Activated CD4-positive, alpha-beta T cell treated with anti-CD3 and anti-CD28 coated beads, Interleukin-2, amount 10 ng/mL, durations not matched to agents 24 days and 14 days (primary cell): ENCODE results near the gene MEI4. TPM values are rescaled to one million over a fixed set of nuclear protein-coding genes. Genes with fewer than 3 reads are reported as not detected.

Experiments used
- DNase-seq: peaks from one replicate; pipeline ENCODE4 v3.0.0; 2022
- H3K27ac Mint-ChIP-seq: one replicate; pipeline ENCODE4 v1.8.0; 2022; ENCODE audit warnings: mild to moderate bottlenecking, mixed read lengths
- H3K27me3 Mint-ChIP-seq: one replicate; pipeline ENCODE4 v1.8.0; 2022; ENCODE audit warnings: mixed read lengths
- H3K36me3 Mint-ChIP-seq: one replicate; pipeline ENCODE4 v1.8.0; 2022; ENCODE audit warnings: low read depth, mild to moderate bottlenecking, mixed read lengths
- H3K4me1 Mint-ChIP-seq: one replicate; pipeline ENCODE4 v1.8.0; 2021; ENCODE audit warnings: mixed read lengths
- H3K4me3 Mint-ChIP-seq: one replicate; pipeline ENCODE4 v1.8.0; 2022; ENCODE audit warnings: mild to moderate bottlenecking, moderate library complexity, mixed read lengths
- H3K9me3 Mint-ChIP-seq: one replicate; pipeline ENCODE4 v1.8.0; 2021; ENCODE audit warnings: mixed read lengths
- intact Hi-C: fragments of 100-400 bp; cut with micrococcal nuclease; formaldehyde crosslinking; loops from one replicate; pipeline ENCODE4 v1.15.1; 2023
- total RNA-seq: library from RNA; stranded (reverse); gene quantifications from 2 replicates; pipeline ENCODE4 v1.2.3, GENCODE V29; 2022

The MEI4 gene
- total RNA-seq, 1 donor from 2014 or later = not detected

- H3K36me3 Mint-ChIP-seq = no peaks in the 10 kb centered on the region
- peaks cover 5% of the 10 kb centered on the region for H3K9me3 Mint-ChIP-seq
- H3K27me3 Mint-ChIP-seq = no peaks in the 10 kb centered on the region
- no peak for DNase-seq
- H3K4me3 Mint-ChIP-seq = no peak overlapping the region
- no peaks in the 10 kb centered on the region for H3K4me1 Mint-ChIP-seq
- intact Hi-C loops = no loop called here
- H3K27ac Mint-ChIP-seq = no peak overlapping the region
Measured at GRCh38 chr6:77879527-77879926, 226.7 kb downstream of the MEI4 start.

GRCh38 chr6:77880501-77880900 is 227.7 kb downstream of the MEI4 start:
- H3K36me3 Mint-ChIP-seq = no peaks in the 10 kb centered on the region
- no peaks in the 10 kb centered on the region for H3K27me3 Mint-ChIP-seq
- H3K27ac Mint-ChIP-seq = no peak overlapping the region
- intact Hi-C loops = no loop called here
- H3K4me1 Mint-ChIP-seq = no peaks in the 10 kb centered on the region
- no peak for DNase-seq
- no peak overlapping the region for H3K4me3 Mint-ChIP-seq
- H3K9me3 Mint-ChIP-seq = no peaks in the 10 kb centered on the region

GRCh38 chr6:77883851-77884250 is 231.0 kb downstream of the MEI4 start:
- Mint-ChIP-seq H3K27ac (no peak overlapping the region), H3K36me3 (no peaks in the 10 kb centered on the region), H3K27me3 (no peaks in the 10 kb centered on the region), H3K4me3 (no peak overlapping the region), H3K4me1 (no peaks in the 10 kb centered on the region), H3K9me3 (no peaks in the 10 kb centered on the region)
- no peak for DNase-seq
- intact Hi-C loops = no loop called here

- Mint-ChIP-seq H3K9me3 (peaks cover 5% of the 10 kb centered on the region), H3K4me1 (no peaks in the 10 kb centered on the region), H3K27ac (no peak overlapping the region), H3K27me3 (no peaks in the 10 kb centered on the region), H3K36me3 (no peaks in the 10 kb centered on the region), H3K4me3 (no peak overlapping the region)
- intact Hi-C loops = no loop called here
- DNase-seq = no peak
Measured at GRCh38 chr6:77893391-77893790, 240.6 kb downstream of the MEI4 start.

GRCh38 chr6:77906070-77906469 is 253.2 kb downstream of the MEI4 start:
- no peak for DNase-seq
- Mint-ChIP-seq H3K27ac (no peak overlapping the region), H3K36me3 (no peaks in the 10 kb centered on the region), H3K27me3 (no peaks in the 10 kb centered on the region), H3K4me1 (no peaks in the 10 kb centered on the region), H3K9me3 (peaks cover 10% of the 10 kb centered on the region), H3K4me3 (no peak overlapping the region)
- intact Hi-C loops = no loop called here

GRCh38 chr6:77910826-77911225 is 258.0 kb downstream of the MEI4 start:
- DNase-seq = no peak
- Mint-ChIP-seq H3K4me1 (no peaks in the 10 kb centered on the region), H3K4me3 (no peak overlapping the region), H3K9me3 (peaks cover 7% of the 10 kb centered on the region), H3K27ac (no peak overlapping the region), H3K27me3 (no peaks in the 10 kb centered on the region), H3K36me3 (no peaks in the 10 kb centered on the region)
- intact Hi-C loops = no loop called here

GRCh38 chr6:77926198-77926751 is 273.4 kb downstream of the MEI4 start:
- Mint-ChIP-seq H3K36me3 (no peaks in the 10 kb centered on the region), H3K27ac (no peak overlapping the region), H3K4me3 (no peak overlapping the region), H3K4me1 (no peaks in the 10 kb centered on the region), H3K9me3 (peaks cover 4% of the 10 kb centered on the region), H3K27me3 (no peaks in the 10 kb centered on the region)
- intact Hi-C loops = no loop called here
- no peak for DNase-seq

GRCh38 chr6:77930382-77930781 is 277.5 kb downstream of the MEI4 start:
- Mint-ChIP-seq H3K4me3 (no peak overlapping the region), H3K4me1 (no peaks in the 10 kb centered on the region), H3K36me3 (no peaks in the 10 kb centered on the region), H3K27me3 (no peaks in the 10 kb centered on the region), H3K9me3 (no peaks in the 10 kb centered on the region), H3K27ac (no peak overlapping the region)
- no peak for DNase-seq
- intact Hi-C loops = no loop called here

GRCh38 chr6:77930952-77931351 is 278.1 kb downstream of the MEI4 start:
- Mint-ChIP-seq H3K4me3 (no peak overlapping the region), H3K4me1 (no peaks in the 10 kb centered on the region), H3K27me3 (no peaks in the 10 kb centered on the region), H3K9me3 (no peaks in the 10 kb centered on the region), H3K36me3 (no peaks in the 10 kb centered on the region), H3K27ac (no peak overlapping the region)
- DNase-seq = no peak
- intact Hi-C loops = no loop called here

- peaks cover 11% of the 10 kb centered on the region for H3K9me3 Mint-ChIP-seq
- no peak overlapping the region for H3K4me3 Mint-ChIP-seq
- H3K4me1 Mint-ChIP-seq = no peaks in the 10 kb centered on the region
- no peak overlapping the region for H3K27ac Mint-ChIP-seq
- intact Hi-C loops = no loop called here
- H3K36me3 Mint-ChIP-seq = no peaks in the 10 kb centered on the region
- no peaks in the 10 kb centered on the region for H3K27me3 Mint-ChIP-seq
- DNase-seq = no peak
Measured at GRCh38 chr6:77962070-77962469, 309.2 kb downstream of the MEI4 start.

- peaks cover 11% of the 10 kb centered on the region for H3K9me3 Mint-ChIP-seq
- no peaks in the 10 kb centered on the region for H3K36me3 Mint-ChIP-seq
- no peaks in the 10 kb centered on the region for H3K4me1 Mint-ChIP-seq
- no peaks in the 10 kb centered on the region for H3K27me3 Mint-ChIP-seq
- no peak for DNase-seq
- H3K4me3 Mint-ChIP-seq = no peak overlapping the region
- H3K27ac Mint-ChIP-seq = no peak overlapping the region
- intact Hi-C loops = no loop called here
Measured at GRCh38 chr6:77965449-77965848, 312.6 kb downstream of the MEI4 start.

- Mint-ChIP-seq H3K4me1 (no peaks in the 10 kb centered on the region), H3K9me3 (no peaks in the 10 kb centered on the region), H3K36me3 (no peaks in the 10 kb centered on the region), H3K27me3 (no peaks in the 10 kb centered on the region), H3K4me3 (no peak overlapping the region), H3K27ac (no peak overlapping the region)
- no peak for DNase-seq
- intact Hi-C loops = no loop called here
Measured at GRCh38 chr6:77972334-77972733, 319.5 kb downstream of the MEI4 start.

Other genes starting within 250 kb of the MEI4 start
- not detected in 2 replicates for gene HTR1B, start 189.5 kb upstream of the MEI4 start, total RNA-seq